ENCODE data around the gene DPM2.
A peak's percentile ranks its signal among the peaks of the same experiment; 100 is the strongest.

Gene DPM2

GRCh38 chr9:127899128-127899943 lies 38.3 kb downstream of the DPM2 start, which contains the start of gene ST6GALNAC6:
Gene ST6GALNAC6, minus strand, starts transcription at chr9:127899603. Its CDS starts 1,622 bp downstream, at chr9:127897981.
- peak in 1 of 2 donors; percentile 71 for DNase-seq (ENCODE audit: low read depth in 2 of 2)

- DNase-seq (ENCODE audit: low read depth in 2 of 2): no peak
Observed at GRCh38 chr9:127898433-127899127, 39.1 kb downstream of the DPM2 start.

- DNase-seq (ENCODE audit: low read depth in 2 of 2): no peak
Observed at GRCh38 chr9:127897193-127897692, 40.4 kb downstream of the DPM2 start.

GRCh38 chr9:127896395-127897192 lies 41.1 kb downstream of the DPM2 start:
- no peak for DNase-seq (ENCODE audit: low read depth in 2 of 2)

GRCh38 chr9:127895811-127896210 lies 41.8 kb downstream of the DPM2 start:
- DNase-seq (ENCODE audit: low read depth in 2 of 2): no peak

- no peak for DNase-seq (ENCODE audit: low read depth in 2 of 2)
Observed at GRCh38 chr9:127893392-127893791, 44.3 kb downstream of the DPM2 start.

- no peak for DNase-seq (ENCODE audit: low read depth in 2 of 2)
Observed at GRCh38 chr9:127892831-127893230, 44.8 kb downstream of the DPM2 start.

GRCh38 chr9:127890053-127890452 lies 47.6 kb downstream of the DPM2 start:
- no peak for DNase-seq (ENCODE audit: low read depth in 2 of 2)

GRCh38 chr9:127887792-127888191 lies 49.9 kb downstream of the DPM2 start:
- DNase-seq (ENCODE audit: low read depth in 2 of 2): no peak

GRCh38 chr9:127886401-127886972 lies 51.2 kb downstream of the DPM2 start:
- no peak for DNase-seq (ENCODE audit: low read depth in 2 of 2)

- DNase-seq (ENCODE audit: low read depth in 2 of 2): no peak
Observed at GRCh38 chr9:127885508-127886281, 52.0 kb downstream of the DPM2 start.

Data from stimulated activated CD4-positive, alpha-beta T cell treated with anti-CD3 and anti-CD28 coated beads, Interleukin-15, amount 100 ng/mL, for 48 hours (primary cell).